DOHH2 (cell line): Measurements from ENCODE around the gene GATA6.

Experiments used
- H3F3A ChIP-seq: fragments of 200-600 bp; sonication (generic), shearing (Covaris generic); 2 replicates; pipeline ENCODE4 v1.6.0; 2016; ENCODE audit warnings: antibody characterized with exemption, mild to moderate bottlenecking; ENCODE audit not compliant: control insufficient read depth, insufficient read depth
- H3K27ac ChIP-seq: fragments of 200-600 bp; sonication (generic); 2 replicates; pipeline ENCODE4 v1.5.1; 2014; ENCODE audit warnings: low read depth, mild to moderate bottlenecking, low read length, moderate library complexity
- H3K27me3 ChIP-seq: fragments of 200-600 bp; sonication (generic); 2 replicates; pipeline ENCODE4 v1.6.1; 2014; ENCODE audit warnings: mild to moderate bottlenecking, low read length, mixed read lengths; ENCODE audit not compliant: control insufficient read depth
- H3K36me3 ChIP-seq: fragments of 200-600 bp; sonication (generic); 2 replicates; pipeline ENCODE4 v1.6.1; 2014; ENCODE audit warnings: mild to moderate bottlenecking, low read length, moderate library complexity, mixed read lengths; ENCODE audit not compliant: control insufficient read depth
- H3K4me1 ChIP-seq: fragments of 200-600 bp; sonication (generic); 2 replicates; pipeline ENCODE4 v1.6.1; 2014; ENCODE audit warnings: mild to moderate bottlenecking, low read length, mixed read lengths; ENCODE audit not compliant: control insufficient read depth
- H3K4me2 ChIP-seq: fragments of 200-600 bp; sonication (generic); 2 replicates; pipeline ENCODE4 v1.6.0; 2014; ENCODE audit warnings: mild to moderate bottlenecking, low read length, moderate library complexity
- H3K4me3 ChIP-seq: fragments of 200-600 bp; sonication (generic); 2 replicates; pipeline ENCODE4 v1.5.1; 2014; ENCODE audit warnings: mild to moderate bottlenecking, low read length, mixed read lengths
- H3K79me2 ChIP-seq: fragments of 200-600 bp; sonication (generic); 2 replicates; pipeline ENCODE4 v1.6.1; 2014; ENCODE audit warnings: mild to moderate bottlenecking, low read length, mixed read lengths; ENCODE audit not compliant: control insufficient read depth
- H3K9me2 ChIP-seq: fragments of 200-600 bp; sonication (generic); replicated peaks from 2 replicates; pipeline ENCODE4 v1.6.1; 2014; ENCODE audit warnings: mild to moderate bottlenecking, low read length, mixed read lengths; ENCODE audit not compliant: control insufficient read depth
- H3K9me3 ChIP-seq: fragments of 200-600 bp; sonication (generic); 2 replicates; pipeline ENCODE4 v1.6.1; 2014; ENCODE audit warnings: antibody characterized with exemption, low read length, mixed read lengths; ENCODE audit not compliant: control insufficient read depth, insufficient read depth
- H4K20me1 ChIP-seq: fragments of 200-600 bp; sonication (generic); 2 replicates; pipeline ENCODE4 v1.6.0; 2014; ENCODE audit warnings: low read depth, mild to moderate bottlenecking, antibody characterized with exemption, low read length, moderate library complexity; ENCODE audit not compliant: control insufficient read depth, insufficient read depth
- EZH2phosphoT487 ChIP-seq: fragments of 200-600 bp; sonication (generic); IDR thresholded peaks from 2 replicates; pipeline ENCODE4 v1.6.1; 2017; ENCODE audit warnings: borderline replicate concordance, mild to moderate bottlenecking, antibody characterized with exemption, low read length, moderate library complexity, mixed read lengths
- TF ChIP-seq, protein P1 (sequence below): fragments of 200-600 bp; sonication (generic); IDR thresholded peaks from one replicate; pipeline ENCODE4 v1.5.1; 2014; ENCODE audit warnings: antibody characterized with exemption, mild to moderate bottlenecking, low read depth, low read length; ENCODE audit not compliant: poor library complexity, severe bottlenecking

Gene GATA6

GRCh38 chr18:22141211-22141610 lies 28.2 kb upstream of the GATA6 start:
- Histone ChIP-seq H3K79me2 (no peaks in the 10 kb centered on the region), H4K20me1 (no peaks in the 10 kb centered on the region), H3K4me1 (no peaks in the 10 kb centered on the region), H3K27me3 (no peaks in the 10 kb centered on the region), H3K9me2 (no peaks in the 10 kb centered on the region), H3K9me3 (no peaks in the 10 kb centered on the region), H3K4me2 (no peak overlapping the region), H3F3A (no peaks in the 10 kb centered on the region), H3K36me3 (no peaks in the 10 kb centered on the region), H3K4me3 (no peak overlapping the region), H3K27ac (no peak overlapping the region)
- no peak for TF ChIP-seq EZH2phosphoT487
- TF ChIP-seq, protein P1, sequence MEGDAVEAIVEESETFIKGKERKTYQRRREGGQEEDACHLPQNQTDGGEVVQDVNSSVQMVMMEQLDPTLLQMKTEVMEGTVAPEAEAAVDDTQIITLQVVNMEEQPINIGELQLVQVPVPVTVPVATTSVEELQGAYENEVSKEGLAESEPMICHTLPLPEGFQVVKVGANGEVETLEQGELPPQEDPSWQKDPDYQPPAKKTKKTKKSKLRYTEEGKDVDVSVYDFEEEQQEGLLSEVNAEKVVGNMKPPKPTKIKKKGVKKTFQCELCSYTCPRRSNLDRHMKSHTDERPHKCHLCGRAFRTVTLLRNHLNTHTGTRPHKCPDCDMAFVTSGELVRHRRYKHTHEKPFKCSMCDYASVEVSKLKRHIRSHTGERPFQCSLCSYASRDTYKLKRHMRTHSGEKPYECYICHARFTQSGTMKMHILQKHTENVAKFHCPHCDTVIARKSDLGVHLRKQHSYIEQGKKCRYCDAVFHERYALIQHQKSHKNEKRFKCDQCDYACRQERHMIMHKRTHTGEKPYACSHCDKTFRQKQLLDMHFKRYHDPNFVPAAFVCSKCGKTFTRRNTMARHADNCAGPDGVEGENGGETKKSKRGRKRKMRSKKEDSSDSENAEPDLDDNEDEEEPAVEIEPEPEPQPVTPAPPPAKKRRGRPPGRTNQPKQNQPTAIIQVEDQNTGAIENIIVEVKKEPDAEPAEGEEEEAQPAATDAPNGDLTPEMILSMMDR, result no peak

DNA sequence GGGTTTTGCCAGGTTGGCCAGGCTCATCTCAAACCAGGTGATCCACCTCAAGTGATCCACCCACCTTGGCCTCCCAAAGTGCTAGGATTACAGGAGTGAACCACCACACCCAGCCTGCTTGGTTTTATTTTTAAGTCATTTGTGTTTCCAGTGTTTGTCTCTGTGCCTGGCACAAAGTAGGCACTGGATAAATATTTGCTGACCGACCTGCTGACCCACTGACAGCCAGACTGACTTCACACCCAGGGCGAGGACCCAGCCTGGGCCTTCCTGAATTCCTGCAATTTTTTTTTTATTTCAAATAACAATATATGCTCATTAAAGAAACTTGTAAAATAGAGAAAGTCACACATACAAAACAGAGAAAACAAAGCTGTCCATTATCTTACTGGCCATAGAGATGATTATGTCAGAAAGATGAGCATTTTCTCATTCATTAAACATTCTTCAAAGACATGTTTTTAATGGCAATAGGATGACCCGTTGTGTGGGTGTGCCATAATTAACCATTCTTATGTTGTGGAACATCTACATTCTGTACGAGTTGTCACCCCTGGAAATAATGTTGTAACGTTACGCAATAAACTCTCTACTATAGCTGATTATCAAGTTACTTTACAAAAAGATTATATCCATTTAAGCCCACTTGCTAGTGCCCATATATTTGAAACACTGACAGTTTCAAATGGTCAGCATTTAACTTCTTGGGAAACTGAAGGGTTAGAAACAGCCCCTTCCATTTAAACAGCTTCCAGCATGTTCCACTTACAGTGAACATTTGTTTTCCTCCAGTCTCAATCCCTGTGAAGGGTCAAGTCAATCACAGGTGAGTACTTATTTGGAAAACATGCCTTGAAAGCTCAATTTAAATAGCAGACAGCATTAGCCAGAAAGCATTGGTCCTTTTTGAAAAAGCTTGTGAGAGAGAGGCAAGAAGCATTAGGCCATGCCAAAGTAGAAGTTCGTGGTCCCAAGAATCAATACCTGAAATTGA lies 25.7 kb upstream of the GATA6 start:
- Histone ChIP-seq H3F3A (no peaks in the 10 kb centered on the region), H3K4me1 (no peaks in the 10 kb centered on the region)
- TF ChIP-seq, protein P1, result no peak
- TF ChIP-seq EZH2phosphoT487, result no peak

GRCh38 chr18:22145160-22145559 lies 24.2 kb upstream of the GATA6 start:
- Histone ChIP-seq H4K20me1 (no peaks in the 10 kb centered on the region), H3K27ac (no peak overlapping the region), H3K27me3 (no peaks in the 10 kb centered on the region), H3K36me3 (no peaks in the 10 kb centered on the region), H3K9me3 (no peaks in the 10 kb centered on the region), H3K4me3 (no peak overlapping the region), H3K79me2 (no peaks in the 10 kb centered on the region), H3F3A (no peaks in the 10 kb centered on the region), H3K4me2 (no peak overlapping the region), H3K4me1 (no peaks in the 10 kb centered on the region), H3K9me2 (no peaks in the 10 kb centered on the region)
- no peak for TF ChIP-seq EZH2phosphoT487
- TF ChIP-seq, protein P1, result no peak

More for the DNA sequence above, 25.7 kb upstream of the GATA6 start:
- no peaks in the 10 kb centered on the region for H3K27me3 ChIP-seq
- H3K9me2 ChIP-seq, result no peaks in the 10 kb centered on the region
- no peaks in the 10 kb centered on the region for H4K20me1 ChIP-seq
- H3K79me2 ChIP-seq, result no peaks in the 10 kb centered on the region
- no peaks in the 10 kb centered on the region for H3K9me3 ChIP-seq
- no peak overlapping the region for H3K27ac ChIP-seq
- H3K36me3 ChIP-seq, result no peaks in the 10 kb centered on the region
- no peak overlapping the region for H3K4me3 ChIP-seq
- H3K4me2 ChIP-seq, result no peak overlapping the region
